SW480 (cell line): ENCODE results near the gene ZMIZ1.

Source experiments
- DNase-seq: peaks from one replicate; pipeline ENCODE4 v3.0.0-alpha.2; 2016; ENCODE audit warnings: low spot score

Gene ZMIZ1

DNA sequence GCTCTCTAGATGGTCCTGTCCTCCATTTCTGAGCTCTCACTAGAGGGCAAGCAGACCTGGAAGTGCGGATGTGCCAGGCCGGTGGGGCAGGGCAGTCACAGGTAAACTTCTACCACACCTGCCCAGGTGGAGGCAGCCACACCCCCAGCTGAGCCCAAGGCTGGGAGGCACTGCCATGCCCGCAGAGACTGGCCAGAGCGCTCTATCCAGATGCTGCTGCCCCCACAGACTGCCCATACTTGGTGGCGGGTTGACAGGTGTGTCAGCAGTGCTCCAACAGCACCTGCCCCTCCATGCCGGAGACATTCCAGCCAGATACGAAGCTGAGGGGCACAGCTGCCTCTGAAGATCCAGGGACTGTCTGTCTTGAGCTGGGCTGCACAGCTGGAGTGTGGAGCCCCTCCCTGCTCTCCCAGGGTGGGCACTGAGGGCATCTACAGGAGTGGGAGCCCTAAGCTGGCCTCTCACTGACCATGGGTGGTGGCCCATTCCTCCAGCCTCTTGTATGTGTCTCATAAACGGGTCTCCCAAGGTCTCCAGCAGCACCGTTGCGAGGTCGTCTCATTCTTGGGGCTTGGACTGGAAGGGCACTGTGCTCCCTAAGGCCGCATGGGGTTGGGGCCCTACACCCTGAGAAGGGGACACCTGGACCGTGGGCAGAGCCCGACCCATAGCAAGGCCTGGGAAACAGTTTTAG lies 240.4 kb downstream of the ZMIZ1 start:
- no peak for DNase-seq

DNA sequence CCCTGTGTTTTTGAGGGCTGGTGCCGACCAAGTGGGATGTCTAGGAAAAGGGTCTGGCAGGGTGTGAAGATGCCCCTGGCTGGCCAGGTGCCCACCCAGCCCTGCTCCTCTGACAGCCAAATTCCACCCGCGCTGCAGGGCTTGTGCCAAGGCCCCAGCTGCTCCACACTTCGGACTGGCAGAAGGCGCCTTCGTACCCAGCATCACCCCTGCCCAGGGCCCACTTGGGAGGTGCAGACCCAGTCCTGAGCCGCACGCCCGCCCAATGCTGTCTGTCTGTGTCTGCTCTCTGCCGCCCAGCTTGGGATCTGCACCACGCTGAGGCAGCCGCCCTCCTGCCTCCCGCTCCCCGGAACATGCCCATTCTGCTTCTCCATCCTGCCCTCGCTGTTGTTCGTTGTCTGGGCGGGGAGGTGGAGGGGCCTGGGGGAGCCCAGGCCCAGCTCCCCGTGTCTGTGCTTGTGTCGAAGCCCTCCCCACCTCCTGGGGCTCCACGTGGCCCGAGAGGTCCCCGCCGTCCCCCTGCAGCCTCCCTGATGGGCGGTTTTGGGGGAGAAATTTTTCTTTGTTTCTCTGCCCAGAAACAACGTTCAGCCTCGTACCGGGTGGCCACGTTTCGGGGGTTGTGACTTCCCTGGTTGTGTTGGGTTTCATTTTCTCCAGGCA lies 241.6 kb downstream of the ZMIZ1 start:
- DNase-seq: no peak

DNA sequence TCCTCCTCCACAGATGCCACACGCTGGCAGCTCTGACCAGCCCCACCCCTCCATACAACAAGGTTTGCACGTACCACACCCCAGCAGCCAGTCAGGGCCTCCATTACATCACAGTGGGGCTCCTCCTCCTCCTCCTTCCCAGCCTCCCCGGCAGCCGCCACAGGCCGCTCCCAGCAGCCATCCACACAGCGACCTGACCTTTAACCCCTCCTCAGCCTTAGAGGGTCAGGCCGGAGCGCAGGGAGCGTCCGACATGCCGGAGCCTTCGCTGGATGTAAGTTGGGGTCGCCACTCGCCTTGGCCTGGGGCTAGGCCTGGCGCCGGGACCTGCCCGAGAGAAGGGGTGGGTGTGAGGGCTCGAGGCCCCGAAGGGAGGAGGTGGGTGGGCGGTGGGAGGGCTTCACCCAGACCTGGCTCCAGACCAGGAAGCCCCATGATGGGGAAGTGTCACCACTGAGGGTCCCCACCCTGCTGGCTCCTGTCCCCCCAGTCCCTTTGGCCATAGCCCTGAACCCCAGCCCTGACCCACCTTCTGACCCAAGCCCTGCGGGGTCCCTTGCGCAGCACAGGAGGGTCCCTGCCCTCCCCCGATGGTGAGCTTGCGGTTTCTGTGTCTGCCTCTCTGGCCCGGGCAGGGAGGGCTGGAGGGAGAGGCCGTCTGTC lies 242.3 kb downstream of the ZMIZ1 start:
- peak; percentile 73 for DNase-seq

DNA sequence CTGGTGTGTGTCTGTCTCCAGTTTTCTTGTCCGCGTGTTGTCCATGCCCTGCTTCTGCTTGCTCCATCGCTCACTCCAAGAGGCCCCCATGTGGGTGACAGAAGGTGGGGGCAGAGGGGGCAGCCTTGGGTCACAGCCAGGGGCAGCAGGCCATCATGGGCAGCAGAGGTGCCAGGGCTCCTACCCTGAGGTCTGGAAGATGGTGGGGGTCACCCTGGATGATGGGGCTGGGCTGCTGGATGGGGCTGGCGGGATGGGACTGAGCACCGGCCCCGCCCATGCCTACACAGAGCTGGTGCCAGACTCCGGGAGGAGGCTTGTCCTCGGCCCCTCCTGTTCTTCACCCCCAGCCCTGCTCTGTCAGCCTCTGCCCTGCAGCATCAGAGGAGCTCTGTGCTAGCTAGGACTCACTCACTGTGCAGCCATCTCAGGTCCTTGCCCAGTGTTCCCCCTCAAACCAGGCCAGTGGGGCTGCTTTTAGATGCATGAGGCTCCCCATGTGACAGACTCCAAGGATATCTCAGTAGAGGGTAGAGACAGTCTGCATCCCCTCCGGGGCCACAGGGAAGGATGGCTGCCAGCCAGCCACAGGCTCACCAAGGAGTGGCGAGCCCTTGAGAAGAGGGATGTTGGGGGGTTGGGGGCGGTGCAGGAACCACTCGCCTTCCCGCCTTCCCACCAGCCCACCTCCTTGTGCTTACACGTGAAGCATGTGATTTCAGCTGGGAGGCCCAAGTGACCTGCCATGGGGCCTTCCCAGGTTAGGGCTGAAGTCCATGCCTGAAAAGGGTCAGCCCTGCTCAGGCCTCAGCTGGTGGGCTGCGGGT lies 243.0 kb downstream of the ZMIZ1 start:
- DNase-seq: no peak

DNA sequence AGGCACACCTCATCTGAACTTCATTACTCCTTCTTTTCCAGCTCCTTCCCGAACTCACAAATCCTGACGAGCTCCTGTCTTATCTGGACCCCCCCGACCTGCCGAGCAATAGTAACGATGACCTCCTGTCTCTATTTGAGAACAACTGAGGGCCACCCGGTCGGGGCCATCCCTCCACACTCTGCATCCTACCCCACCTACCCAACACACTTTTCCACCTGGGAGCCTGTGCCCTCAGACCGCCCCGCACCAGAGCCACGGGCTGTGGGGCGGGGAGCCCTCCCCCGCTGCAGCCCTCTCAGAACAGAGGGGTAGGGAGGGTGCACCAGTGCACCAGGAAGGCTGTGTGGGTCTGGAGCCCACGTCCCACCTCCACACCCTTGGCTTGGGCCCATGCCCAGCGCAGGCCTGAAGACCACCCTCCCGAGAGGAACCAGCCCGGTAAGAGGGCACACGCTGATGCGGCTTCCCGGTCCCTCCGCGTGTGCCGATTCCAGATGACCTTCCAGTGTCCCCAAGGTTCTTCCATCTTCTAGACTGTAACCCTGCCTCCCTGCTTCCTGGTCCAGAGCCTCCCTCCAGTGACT lies 243.9 kb downstream of the ZMIZ1 start:
- no peak for DNase-seq

DNA sequence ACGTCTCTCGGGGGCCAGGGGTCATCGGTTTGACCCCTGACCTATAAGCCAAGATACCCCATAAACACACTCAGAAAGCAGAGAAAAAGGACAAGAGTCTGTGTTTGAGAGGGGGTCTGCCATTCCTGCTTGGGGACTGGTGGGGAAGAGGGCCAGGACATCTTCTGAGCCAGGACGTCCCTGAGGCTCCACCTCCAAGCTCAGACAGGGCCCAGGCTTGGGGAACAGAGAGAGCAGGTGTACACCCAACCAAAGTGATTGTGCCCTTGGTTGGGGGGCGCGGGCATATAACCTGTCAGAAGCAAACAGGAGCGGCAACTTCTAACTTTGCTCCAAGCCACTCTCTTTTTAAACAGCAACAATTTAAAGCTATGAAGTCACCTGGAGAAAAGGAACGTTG lies 244.6 kb downstream of the ZMIZ1 start:
- DNase-seq: no peak

DNA sequence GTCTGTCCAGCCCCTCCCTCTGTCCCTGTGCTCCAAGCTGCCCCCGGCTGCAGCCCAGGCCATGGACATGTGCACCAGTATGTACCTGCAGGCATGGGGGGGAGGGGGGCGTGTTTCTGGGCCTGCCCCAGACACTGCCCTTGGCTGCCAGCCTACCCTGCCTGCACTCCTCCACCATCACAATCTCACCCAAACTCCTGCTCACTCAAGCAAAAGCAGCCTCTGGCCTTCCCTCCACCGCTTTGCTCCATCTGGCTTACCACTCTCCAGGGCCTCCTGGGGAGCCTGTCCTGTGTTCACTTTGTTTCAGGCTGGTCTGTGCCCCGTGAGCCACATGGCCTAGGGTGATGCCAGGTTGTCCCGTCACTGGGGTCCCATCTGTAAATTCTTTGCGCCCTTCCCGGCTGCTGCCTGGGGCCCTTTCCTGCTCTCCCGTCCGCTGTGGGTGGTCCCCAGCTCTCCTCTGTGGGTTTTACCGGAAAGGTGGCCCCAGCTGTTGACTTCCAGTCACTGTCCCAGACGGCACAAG lies 245.2 kb downstream of the ZMIZ1 start:
- no peak for DNase-seq

DNA sequence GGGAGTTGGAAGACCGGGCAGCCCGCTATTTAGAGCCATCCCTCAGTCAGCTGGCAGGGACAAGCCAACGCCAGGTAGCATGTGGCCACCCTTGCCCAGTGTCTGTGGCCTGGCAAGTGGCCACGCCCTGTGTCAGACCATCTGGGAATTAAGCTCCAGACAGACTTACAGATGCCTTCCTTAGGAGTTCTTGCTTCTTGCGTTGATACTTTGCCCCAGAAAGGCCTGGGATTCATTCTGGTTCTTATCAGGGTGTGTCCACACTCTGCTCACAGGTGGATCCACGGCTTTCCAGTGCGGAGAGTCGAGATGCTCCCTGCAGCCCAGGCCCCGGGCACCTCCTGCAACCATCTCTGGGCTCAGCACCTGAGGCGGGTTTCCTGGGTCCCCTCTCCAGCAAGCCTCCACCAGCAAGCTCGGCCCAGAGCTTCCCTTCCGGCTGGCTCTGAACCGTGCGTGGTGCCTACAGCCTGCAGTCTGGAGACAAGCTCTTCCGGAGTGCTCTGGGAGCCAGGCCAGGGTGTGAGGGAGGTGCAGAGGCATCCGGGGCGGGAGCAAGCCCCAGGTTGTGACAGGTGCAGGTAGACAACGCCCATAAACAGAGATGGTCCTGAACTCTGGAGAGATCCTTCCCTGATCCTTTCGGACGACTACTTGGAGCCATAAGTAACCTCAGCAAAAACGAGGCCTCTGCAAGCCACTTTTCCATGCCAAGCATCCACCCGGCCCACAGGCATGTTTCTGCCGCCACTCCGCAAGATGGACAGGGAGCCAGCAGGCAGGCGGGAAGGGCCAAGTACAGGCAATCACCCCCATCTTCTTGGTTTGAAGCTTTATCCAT lies 246.2 kb downstream of the ZMIZ1 start:
- DNase-seq: no peak

DNA sequence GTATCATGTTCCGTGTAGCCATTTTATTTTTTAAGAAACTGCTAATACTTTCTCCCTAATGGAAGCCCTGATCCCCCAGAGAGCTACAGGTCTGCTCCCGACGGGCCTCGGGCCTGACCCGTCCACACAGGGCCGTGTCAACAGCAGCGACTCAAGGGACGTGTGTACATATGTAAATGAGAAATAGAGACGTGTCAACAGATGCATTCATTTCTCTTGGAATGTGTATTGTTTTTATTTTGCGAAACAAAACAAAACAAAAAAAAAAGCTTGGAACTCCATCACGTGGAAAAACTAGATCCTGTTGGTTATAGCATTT lies 246.8 kb downstream of the ZMIZ1 start:
- DNase-seq: no peak

DNA sequence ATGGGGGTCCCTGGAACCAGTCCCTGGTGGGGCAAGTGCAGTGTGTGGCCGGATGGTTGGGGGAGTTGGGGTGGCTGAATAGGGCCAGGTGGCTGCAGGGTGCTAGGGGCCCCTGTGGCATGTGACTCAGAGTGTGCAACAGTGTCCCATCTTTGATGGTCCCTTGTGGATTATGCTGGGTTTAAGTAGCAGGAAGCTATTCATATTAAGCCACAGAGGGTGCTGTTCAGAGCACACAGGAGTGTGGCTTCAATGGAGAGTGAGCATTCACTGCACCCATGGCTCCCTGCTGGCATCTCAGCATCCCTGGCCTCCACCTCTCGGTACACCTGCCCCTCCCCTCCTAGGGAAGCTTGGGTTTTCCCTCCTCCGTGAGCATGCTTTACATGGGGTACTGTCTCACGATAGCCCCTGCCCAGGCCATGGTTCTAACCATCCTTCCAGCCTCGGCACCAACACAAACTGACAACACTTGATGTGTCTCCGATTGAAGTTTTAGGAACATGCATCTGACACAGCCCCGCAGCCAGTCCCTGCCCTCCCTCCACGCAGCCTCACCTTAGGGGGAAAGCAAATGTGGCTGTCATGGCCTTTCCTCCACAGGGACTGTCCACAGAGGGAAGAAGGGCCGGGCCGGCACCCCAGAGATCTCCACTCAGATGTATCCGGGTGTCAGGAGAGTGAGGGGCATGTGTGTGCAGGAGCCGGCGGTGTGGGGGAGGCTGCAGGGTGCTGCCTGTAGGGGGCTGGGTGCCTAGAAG lies 248.1 kb downstream of the ZMIZ1 start:
- DNase-seq: peak; percentile 81

DNA sequence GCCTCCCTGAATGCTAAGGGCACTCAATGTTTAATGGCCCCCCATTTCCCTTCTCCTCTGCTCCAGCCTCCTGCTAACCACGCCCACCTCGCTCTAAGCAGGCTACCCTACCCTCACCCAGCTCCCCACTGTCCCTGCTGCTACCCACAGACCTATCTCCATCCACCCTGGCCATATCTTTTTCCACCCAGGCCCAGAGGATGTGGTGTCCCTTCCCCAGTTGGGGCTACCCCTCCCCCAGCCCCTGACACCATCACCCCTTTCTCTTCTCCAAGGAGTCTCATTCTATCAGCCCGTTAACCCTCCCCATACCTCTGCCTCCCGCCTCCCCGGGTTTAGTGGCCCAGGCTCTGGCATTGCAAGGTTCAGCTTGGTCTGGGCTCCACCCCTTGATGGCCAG lies 249.6 kb downstream of the ZMIZ1 start:
- no peak for DNase-seq

DNA sequence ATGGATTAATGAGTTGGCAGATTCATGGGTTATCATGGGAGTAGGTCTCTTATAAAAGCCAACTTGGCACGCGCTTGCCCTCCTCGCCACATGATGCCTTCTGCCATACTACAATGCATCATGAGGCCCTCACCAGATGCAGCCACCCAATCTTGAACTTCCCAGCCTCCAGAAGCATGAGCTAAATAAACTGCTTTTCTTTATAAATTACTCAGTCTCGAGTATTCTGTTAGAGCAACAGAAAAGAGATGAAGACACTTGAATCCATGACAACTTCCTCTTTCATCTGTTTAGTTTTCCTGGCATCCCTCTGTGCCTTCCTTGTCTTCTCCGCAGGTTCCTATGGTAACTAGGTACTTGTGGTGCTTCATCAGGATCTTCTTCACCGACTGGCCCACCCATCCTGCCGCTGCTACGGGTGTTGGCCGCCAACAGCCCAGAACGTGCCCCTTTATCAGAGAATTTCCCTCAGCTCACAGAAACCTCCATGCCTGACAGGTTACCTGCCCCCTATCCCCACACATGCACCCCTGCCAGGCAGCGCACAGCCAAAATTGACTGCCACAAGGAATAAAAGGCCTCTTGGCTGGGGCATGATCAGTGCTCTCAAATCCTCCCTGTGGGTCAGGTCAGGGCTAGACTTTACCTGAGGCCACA lies 250.5 kb downstream of the ZMIZ1 start:
- DNase-seq: no peak

DNA sequence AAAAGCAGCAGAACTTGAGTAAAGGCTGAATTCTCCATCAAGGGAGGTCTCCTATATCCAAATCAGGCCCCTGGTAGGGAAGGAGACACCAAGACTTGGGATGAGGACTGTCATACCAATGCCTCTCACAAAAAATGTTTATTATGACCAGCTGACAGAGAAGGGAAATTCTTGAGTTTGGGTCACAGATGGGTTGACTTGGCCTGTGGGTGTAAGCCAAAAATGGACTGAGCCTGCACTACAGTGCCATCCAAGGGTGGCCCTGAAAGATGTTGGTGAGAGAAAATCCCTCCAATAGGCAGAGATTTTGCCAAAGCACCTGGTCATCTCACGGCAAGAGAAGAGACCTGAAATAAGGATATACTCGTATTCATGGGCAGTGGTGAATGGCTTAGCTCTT lies 251.6 kb downstream of the ZMIZ1 start:
- DNase-seq: no peak

DNA sequence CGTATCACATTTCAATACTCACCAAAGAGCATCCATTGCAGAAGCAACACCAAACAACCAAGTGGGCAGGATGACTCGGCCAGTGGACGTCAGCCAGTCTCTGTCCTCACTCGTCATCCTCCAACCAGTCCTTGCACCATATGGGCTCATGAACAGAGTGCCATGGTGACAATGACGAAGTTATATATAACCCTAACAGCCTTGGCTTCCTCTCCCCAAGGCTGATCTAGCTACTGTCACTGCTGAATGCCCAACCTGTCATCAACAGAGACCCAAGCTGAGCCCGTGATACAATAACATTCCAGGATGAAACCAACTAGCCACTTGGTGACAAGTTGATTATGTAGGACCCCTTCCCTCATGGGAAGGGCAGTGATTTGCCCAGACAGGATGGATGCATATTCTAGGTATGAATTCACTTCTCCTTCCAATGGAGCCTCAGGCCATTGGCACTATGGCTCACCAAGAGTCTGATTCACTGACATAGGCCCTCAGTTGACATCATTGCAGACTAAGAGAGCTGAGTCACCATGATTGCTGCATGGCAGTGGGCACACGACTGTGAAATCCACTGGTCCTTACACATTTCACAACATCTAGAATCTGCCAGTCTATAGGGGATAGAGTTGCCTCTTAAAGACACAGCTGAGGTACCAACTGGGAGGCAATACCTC lies 252.2 kb downstream of the ZMIZ1 start:
- no peak for DNase-seq

DNA sequence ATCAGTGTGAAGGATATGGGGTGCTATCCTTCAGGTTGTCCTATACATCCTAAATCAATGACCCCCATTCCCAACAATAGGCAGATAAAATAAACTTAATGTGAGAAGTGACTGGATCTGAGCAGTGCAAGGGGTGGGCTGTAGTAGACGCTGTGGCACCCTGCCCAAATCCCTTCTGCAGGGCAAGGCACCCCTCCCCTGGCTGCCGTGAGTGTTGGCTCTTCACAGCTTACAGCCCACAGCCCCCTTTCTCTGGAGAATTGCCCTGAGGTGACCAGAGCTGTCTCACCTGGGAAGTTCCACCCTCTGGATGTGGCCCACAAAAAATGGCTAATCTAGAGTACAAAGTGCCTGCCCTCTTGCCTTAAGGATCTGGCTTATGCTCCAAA lies 252.7 kb downstream of the ZMIZ1 start:
- DNase-seq: no peak

DNA sequence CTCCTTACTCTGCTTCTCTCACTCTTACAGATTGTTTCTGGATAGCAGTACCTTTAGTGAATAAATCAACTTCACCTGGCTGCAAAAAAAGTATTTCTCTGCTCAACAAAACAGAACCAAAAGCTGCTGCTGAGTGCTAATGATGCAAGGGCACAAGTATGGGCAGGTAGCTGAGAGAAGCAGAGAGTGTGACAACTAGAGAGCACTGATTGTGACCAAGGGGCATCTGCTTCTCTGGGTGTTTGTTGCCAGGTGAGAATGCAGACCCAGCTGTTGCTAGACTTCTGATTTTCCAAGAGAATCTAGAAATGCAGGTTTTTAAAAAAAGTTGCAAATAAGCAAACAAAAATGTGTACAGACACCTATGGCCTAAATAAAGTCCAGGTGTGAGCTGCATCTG lies 253.2 kb downstream of the ZMIZ1 start:
- DNase-seq: no peak

DNA sequence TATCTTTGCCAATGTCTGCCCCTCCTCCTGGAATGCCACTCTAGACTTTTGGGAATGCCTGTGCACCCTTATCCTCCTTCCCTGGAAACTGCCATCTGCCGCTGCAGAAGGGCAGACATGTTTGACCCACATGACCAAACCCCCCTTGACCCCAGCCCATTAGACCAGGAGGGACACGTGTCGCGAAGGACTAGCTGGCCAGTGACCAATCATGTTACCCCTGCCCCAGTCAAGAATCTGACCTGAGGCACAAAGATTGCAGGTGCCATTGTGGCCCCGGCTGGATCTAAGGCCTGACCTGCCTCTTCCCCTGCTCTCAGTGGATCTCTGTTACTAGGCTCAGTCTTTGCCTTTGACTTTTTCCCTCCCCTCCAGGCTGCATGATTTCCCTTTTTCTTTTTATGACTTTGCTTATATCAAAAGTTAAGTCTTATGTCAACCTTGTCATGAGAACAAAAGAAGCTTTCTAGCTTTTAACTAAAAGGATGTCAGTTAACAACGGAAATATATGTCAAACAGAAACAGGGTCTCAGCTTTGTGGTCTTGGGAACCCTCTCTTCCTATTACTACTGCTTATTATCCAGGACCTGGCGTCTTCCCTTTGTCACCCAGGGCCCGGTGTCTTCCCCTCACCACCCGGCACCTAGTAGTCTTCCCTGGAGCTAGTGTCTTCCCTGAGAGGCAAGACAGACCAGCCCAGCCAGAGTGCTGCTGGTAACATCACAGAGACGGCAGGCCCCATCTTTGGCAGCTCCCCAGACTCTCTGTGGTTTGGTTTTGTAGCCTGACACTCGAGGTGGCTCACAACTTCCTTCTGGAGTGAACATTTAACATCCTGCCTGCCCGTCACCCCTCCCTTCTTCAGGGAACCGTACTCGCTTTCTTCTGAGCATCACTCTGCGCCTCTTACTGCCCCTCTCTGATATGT lies 254.1 kb downstream of the ZMIZ1 start:
- DNase-seq: no peak

DNA sequence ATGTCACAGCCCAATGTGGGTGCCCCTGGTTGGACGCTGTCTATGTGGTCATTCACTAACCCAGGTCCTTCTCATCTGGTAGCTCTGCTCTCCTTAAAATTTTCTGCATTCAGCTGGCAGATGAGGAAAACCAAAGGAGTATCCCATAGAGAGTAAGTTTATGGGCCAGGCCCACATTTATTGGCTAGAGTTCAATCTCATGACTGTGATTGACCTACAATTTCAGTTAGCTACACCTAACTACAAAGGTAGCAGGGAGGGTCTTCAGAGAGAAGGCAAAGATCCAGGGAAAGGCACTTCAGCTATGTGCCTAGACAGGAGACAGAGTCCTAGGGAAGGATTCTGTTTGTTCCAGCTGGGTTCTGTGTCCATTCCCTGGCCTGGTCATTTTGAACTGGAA lies 254.8 kb downstream of the ZMIZ1 start:
- DNase-seq: no peak
